Activated T-cell treated with anti-CD3 and anti-CD28 coated beads, Interleukin-2, amount 50 U/mL, for 1 hour (primary cell): ENCODE data around the gene THSD7A.
"Not testable (repeated sequence)": the region's sequence is repeated elsewhere in the genome, so short reads cannot be mapped to it uniquely, and the experiment has no call there.

Experiments used
- DNase-seq: peaks from one replicate; pipeline ENCODE4 v3.0.0-alpha.2; 2020

THSD7A gene

GRCh38 chr7:11567571-11567970, 264.4 kb downstream of the THSD7A start:
- DNase-seq = no peak

- DNase-seq = no peak
These were observed 274.4 kb downstream of the THSD7A start for GRCh38 chr7:11557627-11558026.

DNA sequence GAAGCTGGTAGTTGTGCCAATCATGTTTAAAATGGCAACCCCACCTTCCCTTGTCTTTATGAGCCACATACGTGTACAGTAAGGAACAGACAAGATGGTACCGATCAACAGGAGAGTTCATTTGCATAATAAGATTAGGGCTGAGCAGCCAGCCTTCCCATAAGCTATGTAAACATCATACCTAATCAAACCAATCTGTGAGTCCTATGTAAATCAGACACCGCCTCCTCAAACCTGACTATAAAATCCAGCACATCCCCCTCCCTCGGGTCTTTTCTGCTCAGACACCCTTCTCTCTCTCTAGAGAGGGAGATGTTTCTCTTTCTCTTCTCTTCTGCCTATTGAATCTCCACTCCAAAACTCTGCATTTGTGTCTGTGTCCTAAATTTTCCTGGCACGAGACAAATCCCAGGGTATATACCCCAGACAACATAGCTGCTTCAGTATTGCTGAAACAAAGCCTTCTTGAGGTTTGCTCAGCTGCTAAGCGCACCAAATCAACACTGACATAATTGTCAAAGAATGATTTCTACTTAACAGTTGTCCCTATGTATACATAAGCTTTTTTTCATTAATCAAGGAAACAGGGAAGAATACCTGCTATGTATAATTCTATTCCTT, 279.2 kb downstream of the THSD7A start:
- no peak for DNase-seq

GRCh38 chr7:11551470-11551869, 280.5 kb downstream of the THSD7A start:
- DNase-seq = no peak

GRCh38 chr7:11548532-11548931, 283.5 kb downstream of the THSD7A start:
- no peak for DNase-seq

DNA sequence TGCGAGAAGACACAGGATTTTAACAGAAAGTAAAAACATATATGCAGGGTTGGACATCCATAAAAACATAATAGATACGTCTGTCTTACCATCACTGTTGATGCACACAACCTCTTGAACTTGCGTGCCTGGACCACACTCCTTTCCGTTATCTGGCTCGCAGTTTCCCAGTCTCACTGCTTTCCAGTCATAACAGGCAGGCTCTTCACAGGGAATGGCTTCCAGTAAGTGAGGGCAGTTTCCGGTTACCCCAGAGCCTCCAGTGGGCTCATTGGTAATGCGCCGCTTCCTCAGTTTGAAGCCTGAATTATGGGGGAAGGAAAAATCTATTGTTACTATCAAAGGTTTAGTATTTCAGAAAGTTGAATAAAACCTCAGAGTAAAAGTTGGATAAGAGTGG, 290.7 kb downstream of the THSD7A start:
- no peak for DNase-seq

DNA sequence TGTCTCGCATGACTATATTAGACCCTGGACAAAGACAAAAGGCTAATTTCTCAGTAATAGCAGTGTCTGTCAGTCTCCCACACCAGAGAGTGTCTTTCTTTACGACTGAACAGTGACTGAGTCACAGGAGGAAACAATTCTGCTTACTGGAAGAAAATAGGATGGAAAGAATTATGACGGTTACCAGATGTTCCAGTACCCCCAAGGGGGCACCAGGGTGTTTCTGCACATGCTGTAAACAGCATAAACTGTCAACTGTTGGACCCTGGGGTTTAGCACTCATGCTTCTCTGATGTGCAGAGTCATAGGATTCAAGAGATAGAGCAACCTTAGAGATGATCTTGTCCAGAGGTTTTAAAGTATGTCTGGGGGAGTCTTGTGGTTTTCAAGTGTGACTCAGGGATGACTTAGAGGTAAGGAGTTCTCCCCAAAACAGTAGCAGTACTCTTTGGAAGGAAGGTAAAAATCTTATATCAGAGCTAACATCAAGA, 291.7 kb downstream of the THSD7A start:
- no peak for DNase-seq

DNA sequence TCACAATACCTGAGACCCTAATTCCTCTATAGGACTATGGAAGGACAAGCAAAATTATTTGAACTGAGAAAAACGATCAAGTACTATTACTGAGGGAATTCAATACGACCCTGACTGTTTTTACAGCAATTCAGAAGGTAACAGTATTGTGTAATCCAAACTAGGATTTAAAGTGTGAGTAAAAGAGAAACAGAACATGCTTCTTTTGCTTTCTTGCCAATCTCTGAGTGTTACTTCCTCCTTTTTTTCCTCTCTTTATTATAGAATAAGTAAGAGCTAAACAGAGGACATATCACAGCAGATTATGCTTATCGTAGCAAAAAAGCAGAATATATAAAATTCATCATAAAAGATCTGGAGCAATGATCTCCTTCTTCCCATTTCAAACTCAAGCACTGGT, 292.1 kb downstream of the THSD7A start:
- no peak for DNase-seq

- no peak for DNase-seq
These were observed 293.2 kb downstream of the THSD7A start for GRCh38 chr7:11538751-11539299.

- DNase-seq = no peak
These were observed 298.7 kb downstream of the THSD7A start for GRCh38 chr7:11533229-11533820.

GRCh38 chr7:11529382-11529781, 302.6 kb downstream of the THSD7A start:
- DNase-seq = no peak

- no peak for DNase-seq
These were observed 304.3 kb downstream of the THSD7A start for GRCh38 chr7:11527707-11528106.

- DNase-seq = no peak
These were observed 307.3 kb downstream of the THSD7A start for GRCh38 chr7:11524476-11525397.

- DNase-seq = not testable (repeated sequence)
These were observed 310.0 kb downstream of the THSD7A start for GRCh38 chr7:11521964-11522499.

DNA sequence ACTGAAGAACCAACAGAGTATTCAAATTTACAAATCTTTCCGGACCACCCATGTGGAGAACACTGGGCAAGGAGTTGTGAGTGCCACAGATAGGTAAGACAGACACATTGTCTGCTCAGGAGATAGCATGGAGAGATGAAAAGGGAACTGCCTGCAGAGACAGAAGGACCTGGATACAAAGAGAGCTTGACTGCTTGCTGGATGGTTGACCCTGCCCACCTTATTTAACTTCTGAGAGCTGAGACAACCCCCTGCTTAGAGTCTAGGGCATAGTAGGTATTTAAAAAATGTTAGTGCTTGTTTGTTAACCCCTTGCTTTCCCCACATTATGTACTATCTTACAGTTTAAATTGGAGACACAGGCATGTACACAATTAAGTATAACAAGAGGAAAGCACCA, 314.1 kb downstream of the THSD7A start:
- no peak for DNase-seq

DNA sequence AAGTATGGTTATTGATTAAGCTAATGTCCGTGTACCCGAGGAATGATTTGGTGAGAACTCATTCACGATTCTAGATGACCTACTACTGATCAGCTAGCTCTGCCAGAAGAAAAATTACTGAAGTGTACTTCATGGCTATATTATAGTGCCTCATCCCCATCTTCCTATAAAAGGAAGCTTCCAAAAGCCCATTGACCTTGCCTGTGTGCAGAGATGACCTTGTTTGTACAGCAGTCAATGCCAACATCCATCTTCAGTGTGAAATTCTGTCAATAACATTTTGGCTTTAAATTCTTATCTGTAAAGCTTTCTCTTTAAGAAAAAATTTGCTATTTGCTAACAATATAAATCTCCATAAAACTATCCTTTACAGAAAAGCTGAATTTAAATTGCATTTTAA, 315.7 kb downstream of the THSD7A start:
- DNase-seq = no peak

- DNase-seq = no peak
These were observed 318.5 kb downstream of the THSD7A start for GRCh38 chr7:11513460-11513859.

DNA sequence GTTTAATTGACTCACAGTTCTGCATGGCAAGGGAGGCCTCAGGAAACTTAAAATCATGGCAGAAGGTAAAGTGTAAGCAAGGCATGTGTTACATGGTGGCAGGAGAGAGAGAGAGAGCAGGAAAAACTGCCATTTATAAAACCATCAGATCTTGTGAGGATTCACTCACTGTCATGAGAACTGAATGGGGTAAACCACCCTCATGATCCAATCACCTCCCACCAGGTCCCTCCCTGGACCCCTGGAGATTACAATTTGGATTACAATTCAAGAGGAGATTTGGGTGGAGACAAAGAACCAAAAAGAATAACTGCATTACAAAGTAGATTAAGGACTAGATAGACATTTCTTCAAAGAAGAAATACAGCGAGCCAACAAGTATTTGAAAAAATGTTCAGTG, 324.1 kb downstream of the THSD7A start:
- DNase-seq = no peak

DNA sequence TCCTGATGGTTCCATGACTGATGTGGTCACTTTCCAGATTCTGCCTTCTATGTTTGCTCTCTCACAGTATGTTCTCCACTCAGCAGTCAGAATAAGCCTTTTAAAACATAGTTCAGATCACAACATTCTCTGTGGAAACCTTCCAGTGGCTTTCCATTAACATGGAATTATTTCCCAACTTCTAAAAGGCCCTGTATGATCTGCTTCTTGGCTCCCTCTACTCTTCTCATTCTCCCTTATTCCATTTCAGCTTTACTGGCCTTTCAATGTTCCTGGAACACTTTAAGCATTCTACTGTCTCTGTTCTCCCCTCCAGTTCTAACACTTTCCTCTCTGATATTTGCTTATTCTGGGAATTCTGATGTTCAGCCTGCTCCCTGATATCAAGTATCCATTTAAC, 325.6 kb downstream of the THSD7A start:
- DNase-seq = no peak

GRCh38 chr7:11505471-11505985, 326.5 kb downstream of the THSD7A start:
- no peak for DNase-seq

GRCh38 chr7:11492307-11492706, 339.7 kb downstream of the THSD7A start:
- DNase-seq = no peak

GRCh38 chr7:11491811-11492210, 340.2 kb downstream of the THSD7A start:
- no peak for DNase-seq

- no peak for DNase-seq
These were observed 342.7 kb downstream of the THSD7A start for GRCh38 chr7:11489280-11489679.
